ENCODE data around the gene HCFC1R1.

The HCFC1R1 gene

DNA sequence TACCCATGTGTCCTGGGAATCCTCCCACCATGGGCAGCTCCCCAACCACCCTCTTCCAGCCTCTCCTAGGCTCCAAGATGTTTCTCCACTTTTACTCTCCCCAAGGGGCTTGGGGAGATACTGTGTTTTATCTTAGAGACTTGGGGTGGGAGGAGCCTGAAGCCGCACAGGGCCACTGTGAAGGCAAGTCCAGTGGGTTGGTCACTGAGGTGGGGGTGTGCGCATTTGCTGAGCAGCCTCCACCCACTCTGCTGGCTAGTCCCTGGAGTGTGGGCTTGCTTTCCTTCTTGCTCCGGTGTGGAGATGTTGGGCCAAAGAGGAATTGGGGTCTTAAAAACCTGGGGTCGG lies 15.1 kb downstream of the HCFC1R1 start:
- Histone ChIP-seq H3K27me3 (ENCODE audit: insufficient read depth, low read depth) (peaks cover 64% of the 10 kb centered on the region), H3K79me2 (ENCODE audit: insufficient read depth, low read depth) (no peaks in the 10 kb centered on the region), H2AFZ (ENCODE audit: low read depth) (no peak overlapping the region), H3K27ac (no peak overlapping the region), H3K4me2 (no peak overlapping the region; the same call in 1 of the 2 replicates), H4K20me1 (ENCODE audit: insufficient read depth) (no peaks in the 10 kb centered on the region), H3K4me1 (ENCODE audit: low read depth, poor library complexity, severe bottlenecking) (peaks cover 51% of the 10 kb centered on the region), H3K9ac (no peak overlapping the region), H3K36me3 (ENCODE audit: insufficient read depth) (no peaks in the 10 kb centered on the region), H3K4me3 (IDR thresholded peaks at IDR 0.05; ENCODE audit: insufficient read depth, low read depth, low read length) (no peak overlapping the region)
- TF ChIP-seq CTCF (conservative IDR thresholded peaks at IDR 0.05; ENCODE audit: low read depth, low read length) = no peak

- peak overlapping the region; percentile 43; the same call in 1 of the 2 replicates for H3K4me2 ChIP-seq
- H3K4me1 ChIP-seq (ENCODE audit: low read depth, poor library complexity, severe bottlenecking) = peaks cover 49% of the 10 kb centered on the region
- H3K27me3 ChIP-seq (ENCODE audit: insufficient read depth, low read depth) = peaks cover 58% of the 10 kb centered on the region
- no peak overlapping the region for H2AFZ ChIP-seq (ENCODE audit: low read depth)
- no peak overlapping the region for H3K27ac ChIP-seq
- H3K79me2 ChIP-seq (ENCODE audit: insufficient read depth, low read depth) = no peaks in the 10 kb centered on the region
- no peaks in the 10 kb centered on the region for H3K36me3 ChIP-seq (ENCODE audit: insufficient read depth)
- no peak overlapping the region for H3K9ac ChIP-seq
- TF ChIP-seq CTCF (conservative IDR thresholded peaks at IDR 0.05; ENCODE audit: low read depth, low read length) = no peak
- H3K4me3 ChIP-seq (IDR thresholded peaks at IDR 0.05; ENCODE audit: insufficient read depth, low read depth, low read length) = no peak overlapping the region
- no peaks in the 10 kb centered on the region for H4K20me1 ChIP-seq (ENCODE audit: insufficient read depth)
Observed at GRCh38 chr16:3007957-3008689, 15.6 kb downstream of the HCFC1R1 start.

DNA sequence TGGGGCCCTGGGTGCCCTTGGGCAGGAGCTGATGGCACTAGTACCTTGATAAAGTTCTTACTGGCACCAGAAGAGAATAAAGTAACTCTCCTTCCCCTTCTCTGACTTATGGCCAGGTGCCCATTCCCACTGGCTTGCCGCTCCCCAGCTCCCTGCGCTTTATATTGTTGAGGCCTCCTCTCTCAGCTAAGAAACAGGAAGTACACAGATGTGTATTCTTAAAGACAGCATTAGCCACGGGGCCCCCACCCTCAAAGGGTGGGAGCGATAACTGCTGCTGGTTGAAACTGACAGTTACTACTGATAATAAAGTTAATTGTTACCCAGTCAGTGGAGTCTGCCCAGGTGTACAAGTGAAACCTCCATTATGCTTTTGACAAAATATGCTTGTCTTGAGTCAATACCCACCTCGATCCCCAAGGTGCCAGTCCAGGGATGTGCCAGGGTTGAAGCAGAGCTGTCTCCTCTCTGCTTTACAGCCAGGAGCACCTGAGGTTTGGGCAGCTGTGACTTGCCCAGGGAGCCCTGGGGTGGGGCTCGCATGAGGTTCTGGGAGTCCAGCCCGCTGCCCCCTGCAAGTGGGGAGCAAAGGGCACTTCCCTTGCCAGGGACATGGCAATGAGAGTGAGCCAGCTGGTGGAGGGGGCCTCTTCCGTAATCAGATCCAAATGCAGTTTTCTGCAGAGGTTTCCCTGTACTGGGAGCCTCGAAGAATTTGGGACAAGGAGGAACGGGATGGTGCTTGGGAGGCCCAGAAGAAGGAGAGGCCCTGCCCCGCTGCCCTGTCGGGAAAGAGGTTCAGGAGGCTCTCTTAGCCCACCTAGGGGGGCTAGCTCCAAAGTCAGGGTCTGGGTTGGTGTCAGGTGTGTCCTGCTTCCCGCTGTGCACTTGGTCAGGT lies 16.4 kb downstream of the HCFC1R1 start:
- no peak overlapping the region for H3K4me3 ChIP-seq (IDR thresholded peaks at IDR 0.05; ENCODE audit: insufficient read depth, low read depth, low read length)
- no peaks in the 10 kb centered on the region for H4K20me1 ChIP-seq (ENCODE audit: insufficient read depth)
- peaks cover 41% of the 10 kb centered on the region for H3K4me1 ChIP-seq (ENCODE audit: low read depth, poor library complexity, severe bottlenecking)
- H3K79me2 ChIP-seq (ENCODE audit: insufficient read depth, low read depth) = no peaks in the 10 kb centered on the region
- H3K36me3 ChIP-seq (ENCODE audit: insufficient read depth) = no peaks in the 10 kb centered on the region
- no peak overlapping the region; the same call in 1 of the 2 replicates for H3K27ac ChIP-seq
- peak overlapping the region; percentile 14; the same call in 1 of the 2 replicates for H2AFZ ChIP-seq (ENCODE audit: low read depth)
- H3K4me2 ChIP-seq = peak overlapping the region; percentile 43
- H3K9ac ChIP-seq = no peak overlapping the region
- H3K27me3 ChIP-seq (ENCODE audit: insufficient read depth, low read depth) = peaks cover 57% of the 10 kb centered on the region
- no peak for TF ChIP-seq CTCF (conservative IDR thresholded peaks at IDR 0.05; ENCODE audit: low read depth, low read length)

DNA sequence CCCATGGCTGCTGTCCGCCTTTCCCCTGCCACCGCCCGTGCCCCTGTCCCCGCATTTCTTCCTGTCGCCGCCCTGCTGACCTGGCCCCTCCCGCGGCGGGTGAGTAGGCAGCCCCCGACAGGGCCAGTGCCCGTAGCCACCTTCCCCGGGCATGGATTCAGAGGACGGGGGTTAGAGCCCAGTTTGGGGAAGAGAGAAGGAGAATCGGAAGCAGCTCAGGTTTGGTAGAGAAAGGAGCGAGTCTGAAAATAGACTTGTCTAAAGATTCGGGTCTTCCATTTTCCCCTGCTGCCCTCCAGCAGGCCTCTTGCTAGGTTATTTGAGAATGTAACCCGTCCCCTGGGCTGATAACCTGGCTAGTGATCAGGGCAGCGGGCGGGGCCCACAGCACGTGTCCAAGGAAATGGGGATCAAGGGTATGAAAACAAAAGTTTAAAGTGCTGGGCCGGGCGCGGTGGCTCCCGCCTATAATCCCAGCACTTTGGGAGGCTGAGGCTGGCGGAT lies 18.9 kb downstream of the HCFC1R1 start:
- Histone ChIP-seq H3K9ac (no peak overlapping the region), H3K27ac (no peak overlapping the region), H2AFZ (ENCODE audit: low read depth) (peak overlapping the region; percentile 66), H4K20me1 (ENCODE audit: insufficient read depth) (no peaks in the 10 kb centered on the region), H3K79me2 (ENCODE audit: insufficient read depth, low read depth) (no peaks in the 10 kb centered on the region), H3K4me3 (IDR thresholded peaks at IDR 0.05; ENCODE audit: insufficient read depth, low read depth, low read length) (no peak overlapping the region), H3K4me2 (peak overlapping the region; percentile 82), H3K4me1 (ENCODE audit: low read depth, poor library complexity, severe bottlenecking) (peaks cover 33% of the 10 kb centered on the region), H3K36me3 (ENCODE audit: insufficient read depth) (no peaks in the 10 kb centered on the region), H3K27me3 (ENCODE audit: insufficient read depth, low read depth) (peaks cover 58% of the 10 kb centered on the region)
- no peak for TF ChIP-seq CTCF (conservative IDR thresholded peaks at IDR 0.05; ENCODE audit: low read depth, low read length)

Measured in KMS-11 (cell line).